Retinal pigment epithelial cell (primary cell): ENCODE data around the gene EXOC6B.
"Not testable (repeated sequence)": the region's sequence is repeated elsewhere in the genome, so short reads cannot be mapped to it uniquely, and the experiment has no call there.

Experiments
- DNase-seq: peaks from one replicate; pipeline ENCODE4 v3.0.0-alpha.2; 2010; ENCODE audit warnings: low read depth
- H3K4me3 ChIP-seq: 2 replicates; pipeline ENCODE4 v1.5.1; 2011; ENCODE audit warnings: mild to moderate bottlenecking, low read length, control low read depth, moderate library complexity
- CTCF ChIP-seq: conservative IDR thresholded peaks from 2 replicates; pipeline ENCODE4 v1.5.1; 2011; ENCODE audit warnings: low read depth, low read length, control low read depth, inconsistent platforms

The EXOC6B gene

GRCh38 chr2:72513011-72513410 lies 312.8 kb downstream of the EXOC6B start:
- TF ChIP-seq CTCF = no peak
- DNase-seq = no peak

DNA sequence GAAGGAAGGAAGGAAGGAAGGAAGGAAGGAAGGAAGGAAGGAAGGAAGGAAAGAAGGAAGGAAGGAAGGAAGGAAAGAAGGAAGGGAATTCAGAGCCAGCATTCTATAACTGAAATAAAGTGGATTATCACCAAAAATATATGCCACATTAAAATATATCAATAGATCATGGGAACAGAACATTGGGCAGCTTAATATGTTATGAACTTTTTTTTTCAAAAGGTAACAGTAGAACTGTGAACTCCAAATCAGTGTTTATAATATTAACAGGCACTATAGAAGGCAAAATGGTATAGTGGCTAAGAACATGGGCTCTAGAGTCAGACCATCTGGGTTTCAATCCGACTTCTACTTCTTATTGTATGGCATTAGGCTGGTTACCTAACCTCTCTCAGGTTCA lies 313.5 kb downstream of the EXOC6B start:
- no peak for DNase-seq
- TF ChIP-seq CTCF = no peak
- no peak overlapping the region for H3K4me3 ChIP-seq

More at GRCh38 chr2:72513011-72513410, 312.8 kb downstream of the EXOC6B start:
- no peak overlapping the region for H3K4me3 ChIP-seq

GRCh38 chr2:72511906-72512305 lies 313.9 kb downstream of the EXOC6B start:
- no peak for TF ChIP-seq CTCF
- no peak overlapping the region for H3K4me3 ChIP-seq
- DNase-seq = no peak

DNA sequence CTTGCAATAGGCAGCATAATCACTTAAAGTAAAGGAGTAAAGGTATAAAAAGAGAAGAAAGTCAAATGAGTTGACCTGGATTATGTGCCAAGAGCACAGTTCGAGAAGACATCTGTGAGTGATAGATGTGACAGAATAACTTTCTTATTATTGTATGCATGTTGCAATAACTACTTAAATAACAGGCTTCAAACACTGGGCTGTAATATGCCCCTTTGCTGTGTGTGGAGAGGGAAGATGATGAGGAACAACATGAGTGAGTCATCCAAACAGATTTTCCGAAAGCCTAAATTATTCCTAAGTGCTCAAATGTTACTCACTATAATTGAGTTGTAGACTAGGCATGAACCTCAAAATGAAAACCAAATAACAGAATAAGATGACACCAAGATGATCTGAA lies 328.1 kb downstream of the EXOC6B start:
- DNase-seq = no peak
- TF ChIP-seq CTCF = no peak
- no peak overlapping the region for H3K4me3 ChIP-seq

- no peak for TF ChIP-seq CTCF
- no peak overlapping the region for H3K4me3 ChIP-seq
- DNase-seq = no peak
Measured at GRCh38 chr2:72496479-72496878, 329.4 kb downstream of the EXOC6B start.

- DNase-seq = no peak
- H3K4me3 ChIP-seq = no peak overlapping the region
- TF ChIP-seq CTCF = no peak
Measured at GRCh38 chr2:72494392-72494791, 331.4 kb downstream of the EXOC6B start.

DNA sequence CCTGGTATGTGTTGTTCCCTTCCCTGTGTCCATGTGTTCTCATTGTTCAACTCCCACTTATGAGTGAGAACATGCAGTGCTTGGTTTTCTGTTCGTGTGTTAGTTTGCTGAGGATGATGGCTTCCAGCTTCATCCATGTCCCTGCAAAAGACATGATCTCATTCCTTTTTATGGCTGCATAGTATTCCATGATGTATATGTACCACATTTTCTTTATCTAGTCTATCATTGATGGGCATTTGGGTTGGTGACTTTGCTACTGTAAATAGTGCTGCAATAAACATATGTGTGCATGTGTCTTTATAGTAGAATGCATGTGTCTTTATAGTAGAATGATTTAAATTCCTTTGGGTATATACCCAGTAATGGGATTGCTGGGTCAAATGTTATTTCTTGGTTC lies 341.2 kb downstream of the EXOC6B start:
- DNase-seq, H3K4me3 ChIP-seq: not testable (repeated sequence)

- TF ChIP-seq CTCF = no peak
- no peak overlapping the region for H3K4me3 ChIP-seq
- DNase-seq = no peak
Measured at GRCh38 chr2:72483346-72483745, 342.5 kb downstream of the EXOC6B start.
